ENCODE results near the gene ARHGAP28. TPM values are rescaled to one million over a fixed set of nuclear protein-coding genes. Genes with fewer than 3 reads are reported as not detected.

ARHGAP28 gene
- total RNA-seq, 1 donor from 2014 or later: 117 TPM

DNA sequence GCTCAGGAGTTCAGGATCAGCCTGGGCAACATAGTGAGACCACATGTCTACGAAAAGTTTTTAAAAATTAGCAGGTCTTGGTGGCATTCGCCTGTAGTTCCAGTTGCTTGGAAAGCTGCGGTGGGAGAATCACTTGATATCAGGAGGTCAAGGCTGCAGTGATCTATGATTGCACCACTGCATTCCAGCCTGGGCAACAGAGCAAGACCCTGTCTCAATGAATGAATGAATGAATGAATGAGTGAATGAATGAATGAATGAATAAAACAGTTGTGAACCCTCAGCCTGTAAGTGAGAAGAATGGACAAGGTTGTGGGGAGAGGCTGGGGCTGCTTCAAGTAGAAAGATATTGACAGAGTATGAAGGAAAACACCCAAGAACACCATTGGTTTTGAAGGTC is 48.0 kb downstream of the ARHGAP28 start:
- no peak overlapping the region for H3K27ac Mint-ChIP-seq
- no peak overlapping the region for H3K4me3 Mint-ChIP-seq (ENCODE audit: low read depth)
- peaks cover 53% of the 10 kb centered on the region for H3K4me1 Mint-ChIP-seq (ENCODE audit: low read depth)
- DNase-seq (ENCODE audit: low spot score, unreplicated experiment): no peak
- H3K36me3 Mint-ChIP-seq (ENCODE audit: insufficient read depth): peaks cover 10% of the 10 kb centered on the region
- H3K9me3 Mint-ChIP-seq (ENCODE audit: low read depth): no peaks in the 10 kb centered on the region
- no peaks in the 10 kb centered on the region for H3K27me3 Mint-ChIP-seq
- TF ChIP-seq, protein P1, sequence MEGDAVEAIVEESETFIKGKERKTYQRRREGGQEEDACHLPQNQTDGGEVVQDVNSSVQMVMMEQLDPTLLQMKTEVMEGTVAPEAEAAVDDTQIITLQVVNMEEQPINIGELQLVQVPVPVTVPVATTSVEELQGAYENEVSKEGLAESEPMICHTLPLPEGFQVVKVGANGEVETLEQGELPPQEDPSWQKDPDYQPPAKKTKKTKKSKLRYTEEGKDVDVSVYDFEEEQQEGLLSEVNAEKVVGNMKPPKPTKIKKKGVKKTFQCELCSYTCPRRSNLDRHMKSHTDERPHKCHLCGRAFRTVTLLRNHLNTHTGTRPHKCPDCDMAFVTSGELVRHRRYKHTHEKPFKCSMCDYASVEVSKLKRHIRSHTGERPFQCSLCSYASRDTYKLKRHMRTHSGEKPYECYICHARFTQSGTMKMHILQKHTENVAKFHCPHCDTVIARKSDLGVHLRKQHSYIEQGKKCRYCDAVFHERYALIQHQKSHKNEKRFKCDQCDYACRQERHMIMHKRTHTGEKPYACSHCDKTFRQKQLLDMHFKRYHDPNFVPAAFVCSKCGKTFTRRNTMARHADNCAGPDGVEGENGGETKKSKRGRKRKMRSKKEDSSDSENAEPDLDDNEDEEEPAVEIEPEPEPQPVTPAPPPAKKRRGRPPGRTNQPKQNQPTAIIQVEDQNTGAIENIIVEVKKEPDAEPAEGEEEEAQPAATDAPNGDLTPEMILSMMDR (IDR thresholded peaks at IDR 0.05; ENCODE audit: unreplicated experiment): no peak

DNA sequence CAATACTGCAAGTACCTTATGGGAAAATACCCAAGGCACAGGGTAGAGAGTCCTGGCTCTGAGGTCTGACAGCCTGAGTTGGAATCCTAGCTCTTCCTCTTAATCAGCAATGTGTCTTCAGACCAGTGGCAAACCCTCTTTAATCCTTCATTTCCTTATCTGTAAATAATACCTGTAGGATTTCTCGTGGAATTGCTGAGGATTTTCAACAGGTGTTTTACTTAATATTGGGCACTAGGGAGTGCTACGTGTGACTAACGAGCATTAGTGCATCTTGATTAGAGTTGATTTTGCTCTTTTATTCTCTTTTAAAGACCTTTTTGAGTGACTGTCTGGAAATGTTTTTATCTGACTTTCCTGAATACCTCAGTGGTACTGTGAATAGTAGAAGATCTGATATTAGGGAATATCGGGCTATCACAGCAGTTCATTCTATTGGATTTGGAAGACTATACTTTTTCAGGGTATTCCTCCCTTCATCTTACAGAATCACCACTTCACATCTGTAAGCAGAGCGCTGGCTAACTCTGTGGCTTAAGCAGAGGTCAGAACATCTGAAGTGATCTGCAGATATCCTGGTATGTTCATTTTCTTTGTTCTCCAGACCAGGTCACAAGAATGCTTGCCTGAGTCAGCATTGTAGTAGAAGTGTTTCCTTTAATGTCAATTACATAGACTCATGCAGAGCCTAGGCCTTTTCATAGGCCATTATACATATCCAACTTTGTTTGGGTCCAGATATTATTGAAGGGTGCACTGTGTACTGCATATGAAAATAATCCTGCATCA is 49.1 kb downstream of the ARHGAP28 start:
- Mint-ChIP-seq H3K27me3 (no peaks in the 10 kb centered on the region), H3K27ac (peak overlapping the region; percentile 32), H3K4me3 (ENCODE audit: low read depth) (no peak overlapping the region), H3K4me1 (ENCODE audit: low read depth) (peaks cover 58% of the 10 kb centered on the region), H3K36me3 (ENCODE audit: insufficient read depth) (peaks cover 11% of the 10 kb centered on the region), H3K9me3 (ENCODE audit: low read depth) (no peaks in the 10 kb centered on the region)
- no peak for DNase-seq (ENCODE audit: low spot score, unreplicated experiment)
- TF ChIP-seq, protein P1 (IDR thresholded peaks at IDR 0.05; ENCODE audit: unreplicated experiment): no peak

DNA sequence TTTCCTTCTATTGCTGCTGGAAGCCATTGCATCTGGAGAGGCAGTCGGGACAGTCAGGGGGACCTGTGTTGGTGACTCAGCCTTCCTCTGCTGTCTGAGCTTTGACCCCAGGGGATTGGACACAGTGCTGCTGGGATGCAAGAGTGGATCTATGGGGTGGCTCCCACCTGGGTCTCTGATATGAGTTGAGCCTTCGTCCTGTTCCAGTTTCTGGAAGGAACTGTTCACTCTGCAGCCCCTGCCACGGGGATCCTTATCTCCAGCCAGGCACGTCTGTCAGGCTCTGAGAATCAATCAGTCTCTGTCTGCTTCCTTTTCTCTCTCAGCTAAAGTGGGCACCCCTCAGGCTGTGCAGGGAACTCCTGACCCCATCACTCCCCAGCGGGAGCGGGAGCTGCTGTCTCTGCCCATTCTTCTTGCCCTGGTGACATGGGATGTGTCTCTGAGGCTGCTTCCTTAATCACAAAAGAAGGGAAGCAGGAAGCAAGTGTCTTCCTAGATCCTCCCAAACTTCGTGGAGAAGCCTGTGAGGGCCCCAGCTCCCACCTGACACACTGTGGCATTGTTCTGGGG is 51.7 kb downstream of the ARHGAP28 start:
- no peak for DNase-seq (ENCODE audit: low spot score, unreplicated experiment)
- TF ChIP-seq, protein P1 (IDR thresholded peaks at IDR 0.05; ENCODE audit: unreplicated experiment): no peak
- Mint-ChIP-seq H3K4me1 (ENCODE audit: low read depth) (peaks cover 53% of the 10 kb centered on the region), H3K27ac (peak overlapping the region; percentile 88), H3K9me3 (ENCODE audit: low read depth) (no peaks in the 10 kb centered on the region), H3K27me3 (no peaks in the 10 kb centered on the region), H3K4me3 (ENCODE audit: low read depth) (peak overlapping the region; percentile 32), H3K36me3 (ENCODE audit: insufficient read depth) (peaks cover 12% of the 10 kb centered on the region)

DNA sequence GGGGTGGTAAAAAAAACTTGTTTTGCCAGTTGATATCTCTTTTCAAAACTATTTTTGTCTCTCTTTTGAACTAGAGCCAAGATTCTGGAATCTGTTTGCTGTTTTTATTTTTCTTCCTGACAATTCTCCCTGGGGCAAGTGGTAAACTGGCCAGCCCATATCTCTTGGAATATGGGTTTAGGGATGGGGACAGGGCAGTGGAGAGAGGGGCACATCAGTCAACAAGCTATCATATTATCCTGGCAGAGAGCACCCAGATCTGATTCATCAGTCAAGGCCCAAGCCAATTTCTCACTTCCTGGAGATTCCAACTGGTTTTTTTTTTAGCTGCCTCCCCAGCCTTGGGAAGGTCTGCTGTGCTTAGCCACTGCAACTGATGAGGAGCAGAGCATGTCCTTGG is 52.3 kb downstream of the ARHGAP28 start:
- H3K4me1 Mint-ChIP-seq (ENCODE audit: low read depth): peaks cover 52% of the 10 kb centered on the region
- peak overlapping the region; percentile 88 for H3K27ac Mint-ChIP-seq
- no peak overlapping the region for H3K4me3 Mint-ChIP-seq (ENCODE audit: low read depth)
- no peaks in the 10 kb centered on the region for H3K27me3 Mint-ChIP-seq
- DNase-seq (ENCODE audit: low spot score, unreplicated experiment): no peak
- TF ChIP-seq, protein P1 (IDR thresholded peaks at IDR 0.05; ENCODE audit: unreplicated experiment): no peak
- H3K36me3 Mint-ChIP-seq (ENCODE audit: insufficient read depth): peaks cover 10% of the 10 kb centered on the region
- H3K9me3 Mint-ChIP-seq (ENCODE audit: low read depth): no peaks in the 10 kb centered on the region

DNA sequence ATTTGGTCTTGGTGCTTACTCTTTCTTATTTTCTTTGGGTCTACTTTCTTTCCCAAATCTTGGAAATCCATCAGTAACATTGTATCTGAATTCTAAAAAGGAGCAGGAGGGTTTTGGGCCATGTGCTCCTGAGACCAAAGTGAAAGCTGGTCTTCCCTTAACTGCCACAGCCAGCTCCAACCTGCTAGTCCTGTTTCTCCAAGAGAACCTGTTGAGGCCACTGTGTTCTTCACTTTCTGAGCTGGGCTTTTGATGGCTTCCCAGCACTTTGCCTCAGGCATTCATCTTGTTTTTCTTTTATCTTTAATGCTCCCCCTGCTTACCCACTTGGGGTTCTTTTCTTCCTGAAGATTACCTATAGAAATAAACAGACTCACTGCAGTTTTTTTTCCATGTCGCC is 53.3 kb downstream of the ARHGAP28 start:
- H3K27ac Mint-ChIP-seq: peak overlapping the region; percentile 30
- no peak overlapping the region for H3K4me3 Mint-ChIP-seq (ENCODE audit: low read depth)
- peaks cover 1% of the 10 kb centered on the region for H3K9me3 Mint-ChIP-seq (ENCODE audit: low read depth)
- TF ChIP-seq, protein P1 (IDR thresholded peaks at IDR 0.05; ENCODE audit: unreplicated experiment): no peak
- no peak for DNase-seq (ENCODE audit: low spot score, unreplicated experiment)
- peaks cover 8% of the 10 kb centered on the region for H3K36me3 Mint-ChIP-seq (ENCODE audit: insufficient read depth)
- peaks cover 48% of the 10 kb centered on the region for H3K4me1 Mint-ChIP-seq (ENCODE audit: low read depth)
- H3K27me3 Mint-ChIP-seq: no peaks in the 10 kb centered on the region

Data from progenitor cell of endocrine pancreas (in vitro differentiated cells).